ENCODE measurements around the gene YTHDF2. TPM values are rescaled to one million over a fixed set of nuclear protein-coding genes. Genes with fewer than 3 reads are reported as not detected.
"Not testable (repeated sequence)": the region's sequence is repeated elsewhere in the genome, so short reads cannot be mapped to it uniquely, and the experiment has no call there.

YTHDF2 gene
- total RNA-seq, 2 experiments from 2014 or later = 74.3 to 80.1 TPM

DNA sequence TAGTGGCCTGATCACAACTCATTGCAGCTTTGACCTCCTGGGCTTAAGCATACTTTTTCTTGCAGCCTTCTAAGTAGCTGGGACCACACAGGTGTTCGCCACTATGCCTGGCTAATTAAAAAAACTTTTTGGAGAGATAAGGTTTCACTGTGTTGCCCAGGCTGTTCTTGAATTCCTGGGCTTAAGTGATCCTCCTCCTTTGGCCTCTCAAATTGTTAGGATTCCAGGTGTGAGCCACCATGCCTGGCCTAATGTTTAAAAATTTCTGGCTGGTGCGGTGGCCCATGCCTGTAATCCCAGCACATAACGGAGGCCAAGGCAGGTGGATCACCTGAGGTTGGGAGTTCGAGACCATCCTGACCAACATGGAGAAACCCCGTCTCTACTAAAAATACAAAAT is 24.4 kb downstream of the YTHDF2 start:
- ChIA-PET CTCF (interaction anchor here (1.5 kb wide), 1 partner anchor 116 kb away, joined by 5 read pairs; no protein-coding TSS in a partner anchor), POLR2A (no interaction called here)
- Mint-ChIP-seq H3K4me1 (ENCODE audit: low read depth) (peaks cover 26% of the 10 kb centered on the region), H3K36me3 (peaks cover 21% of the 10 kb centered on the region), H3K27ac (no peak overlapping the region), H3K27me3 (no peaks in the 10 kb centered on the region), H3K4me3 (no peak overlapping the region), H3K9me3 (no peaks in the 10 kb centered on the region)
- intact Hi-C loops (cut with micrococcal nuclease) = no loop called here
- no peak for DNase-seq

DNA sequence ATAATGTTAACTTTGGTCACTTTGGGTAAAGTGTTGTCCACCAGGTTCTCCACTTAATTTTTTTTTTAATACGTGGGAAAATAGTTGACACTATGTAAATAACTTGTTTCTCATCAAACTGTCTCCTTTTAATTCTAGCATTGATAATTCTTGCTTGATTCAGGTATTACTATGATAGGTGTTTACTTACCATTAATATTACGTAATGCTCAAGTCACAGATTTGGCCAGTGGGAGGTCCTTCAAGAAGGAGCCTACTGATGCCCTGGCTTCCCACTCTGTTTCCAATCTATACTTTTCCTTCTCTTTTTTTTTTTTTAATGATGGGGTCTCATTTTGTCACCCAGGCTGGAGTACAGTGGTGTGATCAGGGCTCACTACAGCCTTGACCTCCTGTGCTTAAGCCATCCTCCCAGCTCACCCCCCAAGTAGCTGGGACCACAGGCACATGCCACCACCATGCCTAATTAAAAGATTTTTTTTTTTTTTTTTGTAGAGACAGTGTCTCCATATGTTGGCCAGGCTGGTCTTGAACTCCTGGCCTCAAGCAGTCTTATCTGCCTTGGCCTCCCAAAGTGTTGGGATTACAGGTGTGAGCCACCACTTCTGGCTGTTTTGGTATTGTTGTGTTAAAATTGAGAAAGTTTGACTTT is 29.9 kb downstream of the YTHDF2 start:
- H3K4me1 Mint-ChIP-seq (ENCODE audit: low read depth) = peaks cover 11% of the 10 kb centered on the region
- H3K9me3 Mint-ChIP-seq = no peaks in the 10 kb centered on the region
- peaks cover 24% of the 10 kb centered on the region for H3K36me3 Mint-ChIP-seq
- H3K4me3 Mint-ChIP-seq = no peak overlapping the region
- CTCF ChIA-PET = interaction anchor here (0.7 kb wide), 1 partner anchor 247 kb away, joined by 3 read pairs; no protein-coding TSS in a partner anchor
- no peaks in the 10 kb centered on the region for H3K27me3 Mint-ChIP-seq
- intact Hi-C loops (cut with micrococcal nuclease) = no loop called here
- POLR2A ChIA-PET = no interaction called here
- no peak for DNase-seq
- no peak overlapping the region for H3K27ac Mint-ChIP-seq

DNA sequence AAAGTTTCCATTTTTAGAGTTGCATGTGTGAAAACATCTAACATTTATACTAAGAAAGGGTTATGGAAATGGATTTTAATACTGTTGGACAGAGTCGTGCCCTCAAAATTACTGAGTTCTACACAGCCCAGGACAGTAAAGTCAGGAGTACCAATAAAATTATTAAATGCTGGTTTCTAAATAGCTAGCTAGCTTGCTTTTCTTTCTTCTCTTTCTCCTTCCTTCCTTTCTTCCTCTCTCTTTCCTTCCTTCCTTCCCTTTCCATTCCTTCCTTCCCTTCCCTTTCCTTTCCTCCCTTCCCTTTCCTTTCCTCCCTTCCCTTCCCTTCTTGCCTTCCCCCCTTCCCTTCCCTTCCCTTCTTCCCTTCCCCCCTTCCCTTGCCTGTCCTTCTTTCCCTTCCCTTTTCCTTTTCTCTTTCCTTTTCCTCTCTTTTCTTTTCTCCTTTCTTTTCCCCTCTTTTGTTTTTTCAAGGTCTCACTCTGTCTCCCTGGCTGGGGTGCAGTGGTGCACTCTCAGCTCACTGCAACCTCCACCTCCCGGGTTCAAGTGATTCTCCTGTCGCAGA is 33.9 kb downstream of the YTHDF2 start:
- ChIA-PET CTCF (interaction anchor here (0.6 to 1.1 kb wide), 3 partner anchors 106 to 836 kb away, joined by 3 to 5 read pairs (median 4); partner anchors contain the start of gene SMPDL3B), POLR2A (no interaction called here)
- no peak overlapping the region for H3K4me3 Mint-ChIP-seq
- H3K4me1 Mint-ChIP-seq (ENCODE audit: low read depth) = peaks cover 8% of the 10 kb centered on the region
- intact Hi-C loops (cut with micrococcal nuclease) = no loop called here
- DNase-seq = no peak
- no peaks in the 10 kb centered on the region for H3K9me3 Mint-ChIP-seq
- H3K27me3 Mint-ChIP-seq = no peaks in the 10 kb centered on the region
- H3K36me3 Mint-ChIP-seq = peaks cover 19% of the 10 kb centered on the region
- H3K27ac Mint-ChIP-seq = no peak overlapping the region

DNA sequence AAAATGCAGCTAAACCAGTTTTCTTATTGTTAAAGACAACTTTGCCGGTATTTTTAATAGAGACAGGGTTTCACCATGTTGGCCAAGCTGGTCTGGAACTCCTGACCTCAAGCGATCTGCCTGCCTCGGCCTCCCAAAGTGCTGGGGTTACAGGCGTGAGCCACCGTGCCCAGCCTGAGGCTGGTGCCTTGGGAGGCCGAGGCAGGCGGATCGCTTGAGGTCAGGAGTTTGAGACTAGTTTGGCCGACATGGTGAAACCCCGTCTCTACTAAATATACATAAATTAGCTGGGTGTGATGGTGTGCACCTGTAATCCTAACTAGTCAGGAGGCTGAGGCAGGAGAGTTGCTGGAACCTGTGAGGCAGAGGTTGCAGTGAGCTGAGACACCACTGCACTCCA is 35.2 kb downstream of the YTHDF2 start:
- H3K4me1 Mint-ChIP-seq (ENCODE audit: low read depth); intact Hi-C loops (cut with micrococcal nuclease); H3K27me3 Mint-ChIP-seq; DNase-seq; H3K27ac Mint-ChIP-seq; H3K9me3 Mint-ChIP-seq; H3K4me3 Mint-ChIP-seq; POLR2A ChIA-PET: not testable (repeated sequence)
- CTCF ChIA-PET = interaction anchor here (1.5 kb wide), 1 partner anchor 9 kb away, joined by 4 read pairs; no protein-coding TSS in a partner anchor
- H3K36me3 Mint-ChIP-seq = peaks cover 15% of the 10 kb centered on the region

DNA sequence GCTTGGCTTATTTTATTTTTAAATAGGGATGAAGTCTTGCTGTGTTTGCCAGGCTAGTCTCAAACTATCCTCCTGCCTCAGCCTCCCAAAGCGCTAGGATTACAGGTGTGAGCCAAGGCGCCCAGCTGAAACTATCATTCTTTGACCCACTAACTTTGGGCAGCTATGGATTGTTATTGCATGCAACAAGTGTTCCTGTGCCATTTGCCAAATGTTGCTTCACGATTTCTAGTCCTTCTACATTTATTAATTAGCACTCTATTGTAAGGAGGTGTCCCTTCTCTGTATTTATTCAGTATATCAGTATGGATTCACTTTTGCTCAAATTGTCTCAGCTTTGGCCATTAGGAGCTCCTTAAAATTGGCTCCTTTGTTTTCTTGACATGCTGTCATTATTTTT is 36.4 kb downstream of the YTHDF2 start:
- peaks cover 4% of the 10 kb centered on the region for H3K4me1 Mint-ChIP-seq (ENCODE audit: low read depth)
- intact Hi-C loops (cut with micrococcal nuclease) = no loop called here
- POLR2A ChIA-PET = interaction anchor here (1.1 kb wide), 1 partner anchor 36 kb away, joined by 4 read pairs; the partner anchor contains the start of gene YTHDF2
- H3K4me3 Mint-ChIP-seq = no peak overlapping the region
- CTCF ChIA-PET = interaction anchor here (1.0 to 3.0 kb wide), 3 partner anchors 10 to 132 kb away, joined by 4 to 24 read pairs (median 4); no protein-coding TSS in a partner anchor
- no peak for DNase-seq
- no peaks in the 10 kb centered on the region for H3K27me3 Mint-ChIP-seq
- H3K36me3 Mint-ChIP-seq = peaks cover 14% of the 10 kb centered on the region
- H3K27ac Mint-ChIP-seq = no peak overlapping the region
- H3K9me3 Mint-ChIP-seq = no peaks in the 10 kb centered on the region

DNA sequence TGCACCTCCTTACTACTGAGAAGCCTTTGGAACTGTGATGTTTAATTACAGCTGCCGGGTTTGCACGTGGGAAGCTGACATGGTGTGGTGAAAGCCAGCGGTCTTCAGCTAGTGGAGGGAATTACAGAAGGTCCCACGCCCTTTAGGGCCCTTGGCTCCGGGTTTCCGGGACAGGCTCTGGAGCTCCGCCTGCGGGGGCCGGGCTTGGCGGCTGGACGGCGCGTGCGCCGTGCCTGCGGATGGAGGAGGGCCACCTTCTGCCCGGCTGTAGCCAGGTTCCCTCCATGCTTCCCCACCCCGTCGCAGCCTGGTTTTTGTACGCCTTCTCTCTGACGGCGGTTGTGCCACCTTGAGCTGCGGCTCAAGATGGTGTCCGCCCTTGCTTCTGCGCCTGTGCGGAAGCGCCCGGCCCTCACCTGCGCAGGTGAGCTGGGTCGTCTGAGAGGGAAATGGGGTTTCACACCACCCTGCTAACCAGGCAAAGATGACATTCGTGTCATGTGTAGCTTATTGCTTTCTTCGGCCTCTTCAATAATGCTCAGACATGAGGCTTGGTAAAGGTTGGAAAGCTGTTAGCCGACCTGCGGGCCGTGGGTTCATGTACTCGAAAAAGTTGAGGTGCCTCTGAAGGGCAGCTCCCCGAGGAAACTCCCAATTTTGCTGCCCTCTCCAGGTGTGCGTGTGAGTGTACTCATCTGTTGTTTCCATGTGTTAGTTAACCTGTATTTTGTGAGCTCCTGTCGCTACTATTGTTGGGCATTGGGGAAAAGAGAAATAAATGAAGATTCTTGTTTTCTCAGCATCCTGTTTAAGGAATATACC is 38.6 kb downstream of the YTHDF2 start:
- intact Hi-C loops (cut with micrococcal nuclease) = no loop called here
- DNase-seq = peak; percentile 79
- Mint-ChIP-seq H3K4me1 (ENCODE audit: low read depth) (peaks cover 4% of the 10 kb centered on the region), H3K27me3 (no peaks in the 10 kb centered on the region), H3K9me3 (no peaks in the 10 kb centered on the region), H3K36me3 (no peaks in the 10 kb centered on the region), H3K27ac (no peak overlapping the region), H3K4me3 (peak overlapping the region; percentile 68)
- POLR2A ChIA-PET = interaction anchor here (0.6 to 1.7 kb wide), 6 partner anchors 21 to 406 kb away, joined by 3 to 9 read pairs (median 4); partner anchors contain the start of genes SRSF4 and YTHDF2
- CTCF ChIA-PET = interaction anchor here (0.6 to 3.0 kb wide), 14 partner anchors 9 to 427 kb away, joined by 3 to 26 read pairs (median 3); partner anchors contain the start of gene YTHDF2

DNA sequence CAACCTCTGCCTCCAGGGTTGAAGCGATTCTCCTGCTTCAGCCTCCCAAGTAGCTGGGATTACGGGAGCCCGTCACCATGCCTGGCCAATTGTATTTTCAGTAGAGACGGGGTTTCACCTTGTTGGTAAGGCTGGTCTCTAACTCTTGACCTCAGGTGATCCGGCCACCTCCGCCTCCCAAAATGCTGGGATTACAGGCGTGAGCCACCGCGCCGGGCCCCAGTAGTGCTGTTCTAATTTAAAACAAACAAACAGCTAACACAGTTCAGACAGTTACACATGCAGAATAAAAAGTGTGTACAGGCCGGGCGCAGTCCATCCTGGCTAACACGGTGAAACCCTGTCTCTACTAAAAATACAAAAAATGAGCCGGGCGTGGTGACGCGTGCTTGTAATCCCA is 39.6 kb downstream of the YTHDF2 start:
- Mint-ChIP-seq H3K4me3 (no peak overlapping the region), H3K27me3 (no peaks in the 10 kb centered on the region), H3K27ac (no peak overlapping the region), H3K9me3 (no peaks in the 10 kb centered on the region), H3K4me1 (ENCODE audit: low read depth) (peaks cover 4% of the 10 kb centered on the region), H3K36me3 (no peaks in the 10 kb centered on the region)
- CTCF ChIA-PET = interaction anchor here (0.6 to 3.0 kb wide), 5 partner anchors 8 to 101 kb away, joined by 3 to 26 read pairs (median 6); partner anchors contain the start of gene YTHDF2
- intact Hi-C loops (cut with micrococcal nuclease) = no loop called here
- POLR2A ChIA-PET = interaction anchor here (1.3 kb wide), 1 partner anchor 24 kb away, joined by 3 read pairs; no protein-coding TSS in a partner anchor
- DNase-seq = no peak

DNA sequence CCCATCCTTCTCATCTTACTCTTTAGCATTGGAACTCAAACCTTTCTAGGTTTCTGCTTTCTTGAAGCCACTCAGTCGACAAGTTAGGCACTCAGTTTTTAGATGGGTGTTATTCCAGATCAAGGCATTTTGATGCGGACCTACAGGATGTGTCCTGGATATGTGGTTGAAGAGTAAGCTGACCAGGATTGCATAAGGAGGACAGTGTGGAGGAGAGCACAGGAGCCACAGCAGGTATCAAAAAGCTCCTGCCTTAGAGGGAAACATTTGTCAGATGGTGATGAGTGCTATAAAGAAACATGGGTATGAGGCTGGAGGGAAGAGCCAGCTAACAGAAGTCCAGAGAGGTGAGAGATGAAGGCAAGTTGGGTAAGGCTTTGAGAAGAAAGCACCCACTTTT is 41.3 kb downstream of the YTHDF2 start:
- Mint-ChIP-seq H3K27me3 (no peaks in the 10 kb centered on the region), H3K36me3 (no peaks in the 10 kb centered on the region)
- no peak for DNase-seq

DNA sequence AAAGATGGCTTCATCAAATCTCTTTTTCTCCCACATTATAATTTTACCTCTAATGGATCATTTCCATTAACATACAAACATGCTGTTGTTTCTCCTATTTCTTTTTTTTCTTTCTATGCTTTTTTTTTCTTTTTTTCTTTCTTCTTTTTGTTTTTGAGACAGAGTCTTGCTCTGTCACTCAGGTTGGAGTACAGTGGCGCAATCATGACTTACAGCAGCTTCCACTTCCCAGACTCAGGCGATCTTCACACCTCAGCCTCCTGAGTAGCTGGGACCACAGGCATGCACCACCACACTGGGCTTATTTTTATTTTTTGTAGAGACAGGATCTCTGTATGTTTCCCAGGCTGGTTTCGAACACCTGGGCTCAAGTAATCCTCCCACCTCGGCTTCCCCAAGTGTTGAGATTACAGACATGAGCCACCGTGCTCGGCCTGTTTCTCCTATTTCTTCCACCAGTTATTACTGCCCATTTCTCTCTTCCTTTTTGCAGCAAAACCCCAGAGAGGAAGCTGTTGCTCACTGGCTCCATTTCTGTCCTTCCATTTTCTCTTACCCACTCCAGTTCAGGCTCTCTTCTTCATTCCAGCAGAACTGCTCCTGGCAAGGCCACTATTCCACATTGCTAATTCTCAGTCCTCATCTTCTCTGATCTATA is 43.1 kb downstream of the YTHDF2 start:
- intact Hi-C loops (cut with micrococcal nuclease) = loop anchor here (10.0 kb wide), 2 partner anchors 255 to 425 kb away; no protein-coding TSS in a partner anchor
- H3K9me3 Mint-ChIP-seq = no peaks in the 10 kb centered on the region
- no peak overlapping the region for H3K27ac Mint-ChIP-seq
- H3K36me3 Mint-ChIP-seq = no peaks in the 10 kb centered on the region
- POLR2A ChIA-PET = no interaction called here
- no peak for DNase-seq
- no peaks in the 10 kb centered on the region for H3K27me3 Mint-ChIP-seq
- H3K4me1 Mint-ChIP-seq (ENCODE audit: low read depth) = peaks cover 2% of the 10 kb centered on the region
- CTCF ChIA-PET = interaction anchor here (1.7 kb wide), 1 partner anchor 97 kb away, joined by 4 read pairs; no protein-coding TSS in a partner anchor
- no peak overlapping the region for H3K4me3 Mint-ChIP-seq

More for the DNA sequence above, 41.3 kb downstream of the YTHDF2 start:
- H3K4me1 Mint-ChIP-seq (ENCODE audit: low read depth) = peaks cover 4% of the 10 kb centered on the region
- no peak overlapping the region for H3K4me3 Mint-ChIP-seq
- intact Hi-C loops (cut with micrococcal nuclease) = no loop called here
- ChIA-PET POLR2A (no interaction called here), CTCF (interaction anchor here (1.3 kb wide), 1 partner anchor 104 kb away, joined by 3 read pairs; no protein-coding TSS in a partner anchor)
- H3K9me3 Mint-ChIP-seq = no peaks in the 10 kb centered on the region
- no peak overlapping the region for H3K27ac Mint-ChIP-seq

DNA sequence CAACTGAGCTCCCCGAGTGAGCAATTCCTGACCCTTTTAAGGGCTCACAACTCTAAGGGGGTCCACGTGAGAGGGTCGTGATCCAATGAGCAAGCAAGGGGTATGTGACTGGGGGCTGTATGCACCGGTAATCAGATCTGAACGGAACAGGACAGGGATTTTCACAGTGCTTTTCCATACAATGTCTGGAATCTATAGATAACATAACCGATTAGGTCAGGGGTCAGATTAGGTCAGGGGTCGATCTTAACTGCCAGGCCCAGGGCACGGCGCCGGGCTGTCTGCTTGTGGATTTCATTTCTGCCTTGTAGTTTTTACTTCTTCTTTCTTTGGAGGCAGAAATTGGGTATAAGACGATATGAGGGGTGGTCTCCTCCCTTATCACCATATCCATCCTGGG is 44.6 kb downstream of the YTHDF2 start:
- CTCF ChIA-PET = interaction anchor here (7.9 kb wide), 1 partner anchor 95 kb away, joined by 205 read pairs; no protein-coding TSS in a partner anchor

DNA sequence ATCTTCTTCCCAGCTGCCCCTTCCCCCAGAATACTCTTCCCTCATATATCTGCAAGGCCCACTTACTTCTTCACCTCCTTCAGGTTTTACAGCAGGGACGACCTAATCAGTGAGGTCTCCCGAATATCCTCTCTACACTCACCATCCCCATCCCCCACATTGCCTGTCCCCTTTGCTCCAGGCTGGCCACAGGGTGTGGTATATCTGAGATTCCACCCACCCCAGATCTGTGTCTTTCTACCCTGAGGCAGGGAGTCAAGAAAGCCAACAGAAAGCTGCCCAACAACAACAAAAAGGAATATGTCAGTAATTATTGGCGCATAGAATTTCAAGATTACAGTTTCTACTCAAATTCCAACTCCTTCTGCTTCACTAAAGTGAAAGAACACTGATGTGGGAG is 45.3 kb downstream of the YTHDF2 start:
- H3K4me1 Mint-ChIP-seq (ENCODE audit: low read depth) = peaks cover 7% of the 10 kb centered on the region
- no peak for DNase-seq
- H3K27me3 Mint-ChIP-seq = peaks cover 1% of the 10 kb centered on the region
- POLR2A ChIA-PET = no interaction called here
- no peaks in the 10 kb centered on the region for H3K36me3 Mint-ChIP-seq
- intact Hi-C loops (cut with micrococcal nuclease) = loop anchor here (10.0 kb wide), 2 partner anchors 253 to 423 kb away; no protein-coding TSS in a partner anchor
- no peak overlapping the region for H3K27ac Mint-ChIP-seq
- CTCF ChIA-PET = interaction anchor here (0.9 to 7.9 kb wide), 2 partner anchors 95 to 100 kb away, joined by 3 to 205 read pairs; no protein-coding TSS in a partner anchor
- H3K4me3 Mint-ChIP-seq = no peak overlapping the region
- no peaks in the 10 kb centered on the region for H3K9me3 Mint-ChIP-seq

More for the DNA sequence above, 44.6 kb downstream of the YTHDF2 start:
- Mint-ChIP-seq H3K36me3 (no peaks in the 10 kb centered on the region), H3K4me3 (no peak overlapping the region), H3K27me3 (peaks cover 1% of the 10 kb centered on the region), H3K27ac (no peak overlapping the region), H3K9me3 (no peaks in the 10 kb centered on the region), H3K4me1 (ENCODE audit: low read depth) (peaks cover 7% of the 10 kb centered on the region)
- no peak for DNase-seq
- POLR2A ChIA-PET = no interaction called here
- intact Hi-C loops (cut with micrococcal nuclease) = loop anchor here (10.0 kb wide), 2 partner anchors 253 to 423 kb away; no protein-coding TSS in a partner anchor
